Measurements from ENCODE around the gene TTC21A. TPM values are rescaled to one million over a fixed set of nuclear protein-coding genes. Genes with fewer than 3 reads are reported as not detected.

The TTC21A gene
- total and polyA plus RNA-seq, 2 experiments from 2014 or later = 3.7 to 6.5 TPM

- H3K4me3 ChIP-seq = no peak overlapping the region
- H3K36me3 ChIP-seq (replicated peaks; ENCODE audit: insufficient read depth, low read depth) = peaks cover 4% of the 10 kb centered on the region
- H3K4me1 ChIP-seq (ENCODE audit: insufficient read depth) = peaks cover 38% of the 10 kb centered on the region
- no peaks in the 10 kb centered on the region for H3K9me3 ChIP-seq (ENCODE audit: low read depth)
- DNase-seq (ENCODE audit: low spot score) = no peak
- peaks cover 39% of the 10 kb centered on the region for H3K79me2 ChIP-seq
- WGBS (ENCODE audit: low lambda C conversion rate, missing lambda C conversion rate) = 98% methylated on average over 2 of the region's 2 CpGs
- H2AFZ ChIP-seq = no peak overlapping the region
- no peaks in the 10 kb centered on the region for H3K9me2 ChIP-seq (replicated peaks; ENCODE audit: insufficient read depth)
- H3K27me3 ChIP-seq = no peaks in the 10 kb centered on the region
- H3K27ac ChIP-seq = peak overlapping the region; percentile 17
- H4K20me1 ChIP-seq (ENCODE audit: insufficient read depth, poor library complexity, severe bottlenecking) = peaks cover 38% of the 10 kb centered on the region
- no peak for TF ChIP-seq CTCF (IDR thresholded peaks at IDR 0.05; ENCODE audit: poor library complexity)
- TF ChIP-seq EZH2 (IDR thresholded peaks at IDR 0.05; ENCODE audit: borderline replicate concordance) = no peak
- no peak for TF ChIP-seq EZH2phosphoT487 (IDR thresholded peaks at IDR 0.05; ENCODE audit: low read depth, severe bottlenecking, unreplicated experiment)
- peak overlapping the region; percentile 34 for H3K4me2 ChIP-seq
Observed at GRCh38 chr3:39140341-39140971, 33.0 kb downstream of the TTC21A start.

- peaks cover 48% of the 10 kb centered on the region for H4K20me1 ChIP-seq (ENCODE audit: insufficient read depth, poor library complexity, severe bottlenecking)
- H3K79me2 ChIP-seq = peaks cover 48% of the 10 kb centered on the region
- H3K36me3 ChIP-seq (replicated peaks; ENCODE audit: insufficient read depth, low read depth) = peaks cover 10% of the 10 kb centered on the region
- H3K27me3 ChIP-seq = no peaks in the 10 kb centered on the region
- no peaks in the 10 kb centered on the region for H3K9me3 ChIP-seq (ENCODE audit: low read depth)
- DNase-seq (ENCODE audit: low spot score) = peak; percentile 76
- no peaks in the 10 kb centered on the region for H3K9me2 ChIP-seq (replicated peaks; ENCODE audit: insufficient read depth)
- H3K4me1 ChIP-seq (ENCODE audit: insufficient read depth) = peaks cover 43% of the 10 kb centered on the region
- H3K4me3 ChIP-seq = no peak overlapping the region
- WGBS (ENCODE audit: low lambda C conversion rate, missing lambda C conversion rate) = 66% methylated on average over 4 of the region's 4 CpGs
- no peak for TF ChIP-seq EZH2phosphoT487 (IDR thresholded peaks at IDR 0.05; ENCODE audit: low read depth, severe bottlenecking, unreplicated experiment)
- no peak for TF ChIP-seq EZH2 (IDR thresholded peaks at IDR 0.05; ENCODE audit: borderline replicate concordance)
- no peak overlapping the region for H2AFZ ChIP-seq
- H3K27ac ChIP-seq = peak overlapping the region; percentile 57
- peak overlapping the region; percentile 34 for H3K4me2 ChIP-seq
Observed at GRCh38 chr3:39141171-39141995, 33.9 kb downstream of the TTC21A start.

- no peak overlapping the region for H3K4me3 ChIP-seq
- peaks cover 49% of the 10 kb centered on the region for H3K4me1 ChIP-seq (ENCODE audit: insufficient read depth)
- peak overlapping the region; percentile 34 for H3K4me2 ChIP-seq
- H3K36me3 ChIP-seq (replicated peaks; ENCODE audit: insufficient read depth, low read depth) = peaks cover 10% of the 10 kb centered on the region
- H3K27ac ChIP-seq = peak overlapping the region; percentile 57
- no peaks in the 10 kb centered on the region for H3K27me3 ChIP-seq
- H3K9me3 ChIP-seq (ENCODE audit: low read depth) = no peaks in the 10 kb centered on the region
- H2AFZ ChIP-seq = no peak overlapping the region
- peaks cover 54% of the 10 kb centered on the region for H4K20me1 ChIP-seq (ENCODE audit: insufficient read depth, poor library complexity, severe bottlenecking)
- WGBS (ENCODE audit: low lambda C conversion rate, missing lambda C conversion rate) = 96% methylated on average over 5 of the region's 5 CpGs
- no peak for TF ChIP-seq EZH2 (IDR thresholded peaks at IDR 0.05; ENCODE audit: borderline replicate concordance)
- no peak for TF ChIP-seq CTCF (IDR thresholded peaks at IDR 0.05; ENCODE audit: poor library complexity)
- no peak for TF ChIP-seq EZH2phosphoT487 (IDR thresholded peaks at IDR 0.05; ENCODE audit: low read depth, severe bottlenecking, unreplicated experiment)
- no peaks in the 10 kb centered on the region for H3K9me2 ChIP-seq (replicated peaks; ENCODE audit: insufficient read depth)
- DNase-seq (ENCODE audit: low spot score) = no peak
- peaks cover 52% of the 10 kb centered on the region for H3K79me2 ChIP-seq
Observed at GRCh38 chr3:39142067-39142466, 34.6 kb downstream of the TTC21A start.

All from hepatocyte (in vitro differentiated cells).